ENCODE measurements around the gene LRRC72. TPM values are rescaled to one million over a fixed set of nuclear protein-coding genes. Genes with fewer than 3 reads are reported as not detected.
"Not testable (repeated sequence)": the region's sequence is repeated elsewhere in the genome, so short reads cannot be mapped to it uniquely, and the experiment has no call there.

Gene LRRC72
- total RNA-seq, 1 experiment from 2014 or later: not detected

GRCh38 chr7:16515785-16516685, 10.6 kb upstream of the LRRC72 start:
- no peak for DNase-seq (ENCODE audit: low read depth, low spot score)
- in situ Hi-C loops (cut with HindIII; ENCODE audit: low pct_unique_long_range_greater_than_20kb, low sequenced_read_pairs): no loop called here

GRCh38 chr7:16519985-16520384, 6.6 kb upstream of the LRRC72 start:
- DNase-seq (ENCODE audit: low read depth, low spot score); in situ Hi-C loops (cut with HindIII; ENCODE audit: low pct_unique_long_range_greater_than_20kb, low sequenced_read_pairs): not testable (repeated sequence)

GRCh38 chr7:16524332-16524731, 2.3 kb upstream of the LRRC72 start:
- in situ Hi-C loops (cut with HindIII; ENCODE audit: low pct_unique_long_range_greater_than_20kb, low sequenced_read_pairs): no loop called here
- DNase-seq (ENCODE audit: low read depth, low spot score): peak; percentile 17

GRCh38 chr7:16528520-16528919, 1.9 kb downstream of the LRRC72 start:
- DNase-seq (ENCODE audit: low read depth, low spot score): no peak
- in situ Hi-C loops (cut with HindIII; ENCODE audit: low pct_unique_long_range_greater_than_20kb, low sequenced_read_pairs): no loop called here

GRCh38 chr7:16529697-16530096, 3.1 kb downstream of the LRRC72 start:
- in situ Hi-C loops (cut with HindIII; ENCODE audit: low pct_unique_long_range_greater_than_20kb, low sequenced_read_pairs): no loop called here
- no peak for DNase-seq (ENCODE audit: low read depth, low spot score)

GRCh38 chr7:16531707-16532106, 5.1 kb downstream of the LRRC72 start:
- no peak for DNase-seq (ENCODE audit: low read depth, low spot score)
- in situ Hi-C loops (cut with HindIII; ENCODE audit: low pct_unique_long_range_greater_than_20kb, low sequenced_read_pairs): no loop called here

GRCh38 chr7:16532272-16532671, 5.6 kb downstream of the LRRC72 start:
- no peak for DNase-seq (ENCODE audit: low read depth, low spot score)
- in situ Hi-C loops (cut with HindIII; ENCODE audit: low pct_unique_long_range_greater_than_20kb, low sequenced_read_pairs): no loop called here

GRCh38 chr7:16535500-16535899, 8.9 kb downstream of the LRRC72 start:
- DNase-seq (ENCODE audit: low read depth, low spot score): no peak
- in situ Hi-C loops (cut with HindIII; ENCODE audit: low pct_unique_long_range_greater_than_20kb, low sequenced_read_pairs): no loop called here

GRCh38 chr7:16540559-16540958, 13.9 kb downstream of the LRRC72 start:
- in situ Hi-C loops (cut with HindIII; ENCODE audit: low pct_unique_long_range_greater_than_20kb, low sequenced_read_pairs); DNase-seq (ENCODE audit: low read depth, low spot score): not testable (repeated sequence)

GRCh38 chr7:16542401-16542800, 15.8 kb downstream of the LRRC72 start:
- DNase-seq (ENCODE audit: low read depth, low spot score): no peak
- in situ Hi-C loops (cut with HindIII; ENCODE audit: low pct_unique_long_range_greater_than_20kb, low sequenced_read_pairs): no loop called here

GRCh38 chr7:16543456-16543855, 16.8 kb downstream of the LRRC72 start:
- DNase-seq (ENCODE audit: low read depth, low spot score): no peak
- in situ Hi-C loops (cut with HindIII; ENCODE audit: low pct_unique_long_range_greater_than_20kb, low sequenced_read_pairs): no loop called here

- no peak for DNase-seq (ENCODE audit: low read depth, low spot score)
- in situ Hi-C loops (cut with HindIII; ENCODE audit: low pct_unique_long_range_greater_than_20kb, low sequenced_read_pairs): no loop called here
These were observed 20.4 kb downstream of the LRRC72 start for GRCh38 chr7:16546921-16547505.

GRCh38 chr7:16548428-16548827, 21.8 kb downstream of the LRRC72 start:
- no peak for DNase-seq (ENCODE audit: low read depth, low spot score)
- in situ Hi-C loops (cut with HindIII; ENCODE audit: low pct_unique_long_range_greater_than_20kb, low sequenced_read_pairs): no loop called here

GRCh38 chr7:16550671-16551070, 24.0 kb downstream of the LRRC72 start:
- no peak for DNase-seq (ENCODE audit: low read depth, low spot score)
- in situ Hi-C loops (cut with HindIII; ENCODE audit: low pct_unique_long_range_greater_than_20kb, low sequenced_read_pairs): loop anchor here (25.0 kb wide), 1 partner anchor 113 kb away; no protein-coding TSS in a partner anchor

- no peak for DNase-seq (ENCODE audit: low read depth, low spot score)
- in situ Hi-C loops (cut with HindIII; ENCODE audit: low pct_unique_long_range_greater_than_20kb, low sequenced_read_pairs): loop anchor here (25.0 kb wide), 1 partner anchor 117 kb away; no protein-coding TSS in a partner anchor
These were observed 28.1 kb downstream of the LRRC72 start for GRCh38 chr7:16554518-16555236.

- in situ Hi-C loops (cut with HindIII; ENCODE audit: low pct_unique_long_range_greater_than_20kb, low sequenced_read_pairs): loop anchor here (25.0 kb wide), 1 partner anchor 119 kb away; no protein-coding TSS in a partner anchor
- no peak for DNase-seq (ENCODE audit: low read depth, low spot score)
These were observed 29.7 kb downstream of the LRRC72 start for GRCh38 chr7:16556359-16556758.

GRCh38 chr7:16558761-16559302, 32.2 kb downstream of the LRRC72 start:
- in situ Hi-C loops (cut with HindIII; ENCODE audit: low pct_unique_long_range_greater_than_20kb, low sequenced_read_pairs): loop anchor here (25.0 kb wide), 1 partner anchor 122 kb away; no protein-coding TSS in a partner anchor

More at GRCh38 chr7:16558761-16559302, 32.2 kb downstream of the LRRC72 start:
- no peak for DNase-seq (ENCODE audit: low read depth, low spot score)

Measured in SK-MEL-5 (cell line).